A549 (cell line): Measurements from ENCODE around the gene CYP19A1. TPM values are rescaled to one million over a fixed set of nuclear protein-coding genes. Genes with fewer than 3 reads are reported as not detected.

Source experiments
- ATAC-seq, 2 experiments: fragments of 200-7000 bp in 1 of 2; fragments of >200 bp in 1 of 2; cut with Nextera tagmentation in 1 of 2; cut with Tn5 transposase in 1 of 2; 3 replicates each; pipeline versions ENCODE4 v1.8.0 to v1.9.1; 2018 to 2020; ENCODE audit warnings: mild to moderate bottlenecking in 1 of 2, moderate library complexity in 1 of 2
- CTCF ChIA-PET: fragments of 300-600 bp; sonication (Branson Sonifier 250); formaldehyde crosslinking; extraction: SDS; loops from one replicate; lab custom pipeline; 2021; ENCODE audit warnings: antibody characterized with exemption, inconsistent platforms; lab: Yijun Ruan, JAX
- POLR2A ChIA-PET: fragments of 350-600 bp; formaldehyde crosslinking; extraction: SDS; loops from one replicate; lab custom pipeline; 2021; ENCODE audit warnings: antibody characterized with exemption, inconsistent platforms; lab: Yijun Ruan, JAX
- DNase-seq, 2 experiments: peaks; one replicate each; pipeline versions ENCODE4 v3.0.0 to v3.0.0-alpha.2; 2011 to 2016; ENCODE audit warnings: low read depth in 1 of 2, low spot score in 1 of 2
- FAIRE-seq: peaks from 2 replicates; lab custom pipeline; 2011; peaks lifted over from hg19 to GRCh38; lab: Jason Lieb, UNC
- H3K27ac ChIP-seq, 2 experiments: fragments of >200 bp; sonication (Bioruptor Twin); formaldehyde crosslinking; 3 replicates each; pipeline ENCODE4 v1.5.1; 2016 to 2017
- H3K4me1 ChIP-seq: fragments of >200 bp; sonication (Bioruptor Twin); formaldehyde crosslinking; 3 replicates; pipeline ENCODE4 v1.6.1; 2016
- H3K4me2 ChIP-seq: fragments of >200 bp; sonication (Bioruptor Twin); formaldehyde crosslinking; 3 replicates; pipeline ENCODE4 v1.6.1; 2016
- H3K4me3 ChIP-seq: fragments of >200 bp; sonication (Bioruptor Twin); formaldehyde crosslinking; 3 replicates; pipeline ENCODE4 v1.5.1; 2016
- H3K9me3 ChIP-seq: fragments of >200 bp; sonication (Bioruptor Twin); formaldehyde crosslinking; 3 replicates; pipeline ENCODE4 v1.6.1; 2016
- BHLHE40 ChIP-seq: IDR thresholded peaks from 2 replicates; pipeline ENCODE4 v1.6.1; 2012; ENCODE audit warnings: low read depth, low read length, inconsistent platforms
- CHD4 ChIP-seq: fragments of 200-600 bp; sonication (generic); IDR thresholded peaks from 2 replicates; pipeline ENCODE4 v1.6.1; 2016; ENCODE audit warnings: antibody characterized with exemption, mild to moderate bottlenecking, borderline replicate concordance
- ESRRA ChIP-seq: fragments of 150-350 bp; IDR thresholded peaks from 2 replicates; pipeline ENCODE4 v1.6.1; 2014; ENCODE audit warnings: mild to moderate bottlenecking, low read length, borderline replicate concordance
- JUNB ChIP-seq: fragments of >200 bp; sonication (Bioruptor Twin); formaldehyde crosslinking; IDR thresholded peaks from 2 replicates; pipeline ENCODE4 v1.6.1; 2016
- MAZ ChIP-seq: fragments of 150-350 bp; IDR thresholded peaks from 2 replicates; pipeline ENCODE4 v1.6.1; 2014; ENCODE audit warnings: antibody characterized with exemption, low read depth, low read length, borderline replicate concordance
- NFE2L2 ChIP-seq: fragments of 150-350 bp; conservative IDR thresholded peaks from 2 replicates; pipeline ENCODE4 v1.6.1; 2014; ENCODE audit warnings: low read length
- NR3C1 ChIP-seq: fragments of >200 bp; sonication (Bioruptor Twin); formaldehyde crosslinking; IDR thresholded peaks from 3 replicates; pipeline ENCODE4 v1.6.1; 2017
- PHF8 ChIP-seq: fragments of 200-600 bp; sonication (generic); IDR thresholded peaks from 2 replicates; pipeline ENCODE4 v1.6.1; 2016; ENCODE audit warnings: low read depth, mild to moderate bottlenecking, antibody characterized with exemption, moderate library complexity, borderline replicate concordance
- POLR2A ChIP-seq: IDR thresholded peaks from 2 replicates; pipeline ENCODE4 v1.6.1; 2012; ENCODE audit warnings: mild to moderate bottlenecking, low read length
- POLR2AphosphoS2 ChIP-seq: conservative IDR thresholded peaks from 2 replicates; pipeline ENCODE4 v1.6.1; 2012; ENCODE audit warnings: low read length, improper control_type of control experiment, inconsistent platforms
- SREBF2 ChIP-seq: fragments of 450-650 bp; IDR thresholded peaks from 2 replicates; pipeline ENCODE4 v1.6.1; 2014; ENCODE audit warnings: mild to moderate bottlenecking, moderate library complexity
- WGBS: methylation state at CpG from one replicate; pipeline ENCODE4 v1.1.6; 2017; ENCODE audit errors: missing lambda C conversion rate; 5-methylcytosine and 5-hydroxymethylcytosine counted together
- polyA plus RNA-seq, 4 experiments: library from polyadenylated mRNA; depleted of rRNA in 3 of 4; stranded (reverse); fragments of >200 nt; fragmentation: RNase III in 1 of 4; extraction: RNeasy Plus Mini Kit Qiagen cat#74134 plus additional on column Dnase treatment in 1 of 4; gene quantifications; 2 replicates in 3 of 4; 3 replicates in 1 of 4; pipeline ENCODE4 v1.2.3, GENCODE V29; 2011 to 2017
- TF ChIP-seq, protein P1 (sequence below): IDR thresholded peaks from 2 replicates; pipeline ENCODE4 v1.6.1; 2012
- TF ChIP-seq, protein P2 (sequence below): fragments of >200 bp; sonication (Bioruptor Twin); formaldehyde crosslinking; IDR thresholded peaks from 3 replicates; pipeline ENCODE4 v1.5.1; 2016
- TF ChIP-seq, protein P3 (sequence below): fragments of 150-350 bp; IDR thresholded peaks from 2 replicates; pipeline ENCODE4 v1.6.1; 2014; ENCODE audit warnings: low read depth, mild to moderate bottlenecking, low read length
- TF ChIP-seq, protein P4 (sequence below): IDR thresholded peaks from 2 replicates; pipeline ENCODE4 v1.6.1; 2012

Gene CYP19A1
- polyA plus RNA-seq, 2 of the 4 experiments (the other 2 are of a cell fraction): 0.36 TPM; not detected in 1

DNA sequence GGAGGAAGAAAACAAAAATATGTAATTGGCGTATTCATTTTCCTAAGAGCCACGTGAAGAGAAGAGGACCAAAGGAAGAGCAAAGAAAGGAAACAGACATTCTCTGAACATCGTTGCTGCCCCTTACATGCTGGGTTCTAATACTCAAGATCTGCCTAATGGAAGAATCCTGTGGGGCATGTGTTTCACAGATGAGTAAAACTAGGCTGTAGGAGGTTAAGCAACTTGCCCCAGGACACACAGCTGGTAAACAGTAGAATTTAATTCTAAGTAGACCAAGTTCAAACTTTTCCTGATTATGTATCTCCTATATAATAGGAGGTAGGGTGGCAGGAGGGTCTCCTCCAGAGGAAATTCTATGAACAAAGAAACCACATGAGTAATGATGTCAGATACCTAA, 137.6 kb downstream of the CYP19A1 start:
- no peak for ATAC-seq
- TF ChIP-seq, protein P1, sequence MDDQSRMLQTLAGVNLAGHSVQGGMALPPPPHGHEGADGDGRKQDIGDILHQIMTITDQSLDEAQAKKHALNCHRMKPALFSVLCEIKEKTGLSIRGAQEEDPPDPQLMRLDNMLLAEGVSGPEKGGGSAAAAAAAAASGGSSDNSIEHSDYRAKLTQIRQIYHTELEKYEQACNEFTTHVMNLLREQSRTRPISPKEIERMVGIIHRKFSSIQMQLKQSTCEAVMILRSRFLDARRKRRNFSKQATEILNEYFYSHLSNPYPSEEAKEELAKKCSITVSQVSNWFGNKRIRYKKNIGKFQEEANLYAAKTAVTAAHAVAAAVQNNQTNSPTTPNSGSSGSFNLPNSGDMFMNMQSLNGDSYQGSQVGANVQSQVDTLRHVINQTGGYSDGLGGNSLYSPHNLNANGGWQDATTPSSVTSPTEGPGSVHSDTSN: no peak
- TF ChIP-seq POLR2A (no peak), POLR2AphosphoS2 (no peak), PHF8 (no peak), NFE2L2 (no peak), MAZ (no peak), ESRRA (no peak), JUNB (no peak)
- TF ChIP-seq, protein P2, sequence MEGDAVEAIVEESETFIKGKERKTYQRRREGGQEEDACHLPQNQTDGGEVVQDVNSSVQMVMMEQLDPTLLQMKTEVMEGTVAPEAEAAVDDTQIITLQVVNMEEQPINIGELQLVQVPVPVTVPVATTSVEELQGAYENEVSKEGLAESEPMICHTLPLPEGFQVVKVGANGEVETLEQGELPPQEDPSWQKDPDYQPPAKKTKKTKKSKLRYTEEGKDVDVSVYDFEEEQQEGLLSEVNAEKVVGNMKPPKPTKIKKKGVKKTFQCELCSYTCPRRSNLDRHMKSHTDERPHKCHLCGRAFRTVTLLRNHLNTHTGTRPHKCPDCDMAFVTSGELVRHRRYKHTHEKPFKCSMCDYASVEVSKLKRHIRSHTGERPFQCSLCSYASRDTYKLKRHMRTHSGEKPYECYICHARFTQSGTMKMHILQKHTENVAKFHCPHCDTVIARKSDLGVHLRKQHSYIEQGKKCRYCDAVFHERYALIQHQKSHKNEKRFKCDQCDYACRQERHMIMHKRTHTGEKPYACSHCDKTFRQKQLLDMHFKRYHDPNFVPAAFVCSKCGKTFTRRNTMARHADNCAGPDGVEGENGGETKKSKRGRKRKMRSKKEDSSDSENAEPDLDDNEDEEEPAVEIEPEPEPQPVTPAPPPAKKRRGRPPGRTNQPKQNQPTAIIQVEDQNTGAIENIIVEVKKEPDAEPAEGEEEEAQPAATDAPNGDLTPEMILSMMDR: no peak
- TF ChIP-seq, protein P3, sequence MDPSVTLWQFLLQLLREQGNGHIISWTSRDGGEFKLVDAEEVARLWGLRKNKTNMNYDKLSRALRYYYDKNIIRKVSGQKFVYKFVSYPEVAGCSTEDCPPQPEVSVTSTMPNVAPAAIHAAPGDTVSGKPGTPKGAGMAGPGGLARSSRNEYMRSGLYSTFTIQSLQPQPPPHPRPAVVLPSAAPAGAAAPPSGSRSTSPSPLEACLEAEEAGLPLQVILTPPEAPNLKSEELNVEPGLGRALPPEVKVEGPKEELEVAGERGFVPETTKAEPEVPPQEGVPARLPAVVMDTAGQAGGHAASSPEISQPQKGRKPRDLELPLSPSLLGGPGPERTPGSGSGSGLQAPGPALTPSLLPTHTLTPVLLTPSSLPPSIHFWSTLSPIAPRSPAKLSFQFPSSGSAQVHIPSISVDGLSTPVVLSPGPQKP: no peak
- TF ChIP-seq, protein P4, sequence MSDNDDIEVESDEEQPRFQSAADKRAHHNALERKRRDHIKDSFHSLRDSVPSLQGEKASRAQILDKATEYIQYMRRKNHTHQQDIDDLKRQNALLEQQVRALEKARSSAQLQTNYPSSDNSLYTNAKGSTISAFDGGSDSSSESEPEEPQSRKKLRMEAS: no peak
- TF ChIP-seq, all 56 proteins: peak for 0
- FAIRE-seq: no peak
- no peak for DNase-seq
- Histone ChIP-seq H3K27ac (no peak overlapping the region), H3K4me2 (no peak overlapping the region), H3K9me3 (no peaks in the 10 kb centered on the region), H3K4me3 (no peak overlapping the region), H3K4me1 (0 out of 3 replicates have a peak, but pooled peaks cover 12% of the 10 kb centered on the region)
- ChIA-PET CTCF (interaction anchor here (6.3 kb wide), 1 partner anchor 8 kb away, joined by 74 read pairs; no protein-coding TSS in a partner anchor), POLR2A (no interaction called here)
- WGBS: 35% methylated on average over 3 of the region's 3 CpGs

DNA sequence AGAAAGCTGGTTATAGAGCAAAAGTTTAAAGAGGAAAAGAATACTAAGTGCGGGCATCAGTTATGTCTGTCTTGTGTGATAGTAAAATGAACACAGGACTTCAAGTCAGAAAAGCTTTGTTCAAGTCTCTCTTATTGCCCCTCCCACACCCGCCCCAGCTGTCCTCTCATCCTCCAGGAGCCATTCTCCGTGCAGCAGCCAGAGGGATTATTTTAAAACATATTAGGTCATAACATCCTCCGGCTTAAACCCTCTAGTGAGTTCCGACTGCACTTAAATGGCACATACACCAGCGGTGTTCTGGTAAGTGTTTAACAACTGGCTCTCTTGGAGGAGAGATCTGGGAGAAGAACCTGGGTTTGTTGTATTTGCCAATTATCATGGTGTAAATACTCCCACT, 138.9 kb downstream of the CYP19A1 start:
- Histone ChIP-seq H3K9me3 (no peaks in the 10 kb centered on the region), H3K4me3 (no peak overlapping the region), H3K4me1 (0 out of 3 replicates have a peak, but pooled peaks cover 12% of the 10 kb centered on the region), H3K27ac (no peak overlapping the region), H3K4me2 (no peak overlapping the region)
- TF ChIP-seq, protein P3: no peak
- TF ChIP-seq SREBF2 (no peak), BHLHE40 (no peak), NR3C1 (no peak), CHD4 (no peak)
- TF ChIP-seq, protein P4: no peak
- TF ChIP-seq, protein P2: no peak
- no peak for FAIRE-seq
- ChIA-PET CTCF (interaction anchor here (1.2 to 5.9 kb wide), 6 partner anchors 15 to 202 kb away, joined by 3 to 64 read pairs (median 4); no protein-coding TSS in a partner anchor), POLR2A (no interaction called here)
- DNase-seq: no peak
- 53% methylated on average over 6 of the region's 6 CpGs for WGBS
- ATAC-seq: no peak
